HL-60 (cell line): ENCODE results near the gene RAI14.

Source experiments
- TF ChIP-seq, protein P1 (sequence below): IDR thresholded peaks from one replicate; pipeline ENCODE4 v1.5.1; 2011; ENCODE audit warnings: low read length, control low read depth, inconsistent platforms; ENCODE audit not compliant: insufficient read depth
- TF ChIP-seq, protein P2 (sequence below): IDR thresholded peaks from 2 replicates; pipeline ENCODE4 v1.6.1; 2012; ENCODE audit warnings: low read depth; ENCODE audit not compliant: insufficient replicate concordance

DNA sequence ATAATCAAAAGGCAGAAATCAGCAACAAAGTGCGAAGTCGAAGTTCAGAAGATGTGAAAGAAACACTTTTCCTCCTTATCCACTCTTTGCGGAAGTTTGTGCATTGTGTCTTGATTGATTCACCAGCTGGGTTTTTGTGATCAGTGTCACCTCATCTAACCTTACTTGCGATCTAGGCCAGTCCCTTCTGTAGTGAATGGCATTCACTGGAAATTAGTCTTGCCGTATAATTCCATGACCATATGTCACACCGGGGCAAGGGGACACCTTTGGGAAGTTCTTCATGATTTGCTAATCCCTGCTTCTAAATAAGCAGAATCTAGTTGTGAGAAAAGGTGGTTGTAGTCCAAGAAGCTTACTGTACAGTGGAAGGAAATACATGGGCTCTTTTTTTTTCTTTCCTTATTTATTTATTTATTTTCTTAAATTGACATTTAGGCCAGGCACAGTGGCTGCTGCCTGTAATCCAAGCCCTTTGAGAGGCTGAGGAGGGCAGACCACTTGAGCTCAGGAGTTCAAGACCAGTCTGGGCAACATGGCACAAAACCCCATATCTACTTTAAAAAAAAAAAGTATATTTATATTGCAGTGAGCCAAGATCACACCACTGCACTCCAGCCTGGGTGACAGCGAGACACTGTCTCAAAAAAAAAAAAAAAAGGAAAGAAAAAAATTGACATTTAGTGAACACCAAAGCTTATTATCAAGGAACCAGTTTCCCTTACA, 7.8 kb downstream of the RAI14 start:
- TF ChIP-seq, protein P1, sequence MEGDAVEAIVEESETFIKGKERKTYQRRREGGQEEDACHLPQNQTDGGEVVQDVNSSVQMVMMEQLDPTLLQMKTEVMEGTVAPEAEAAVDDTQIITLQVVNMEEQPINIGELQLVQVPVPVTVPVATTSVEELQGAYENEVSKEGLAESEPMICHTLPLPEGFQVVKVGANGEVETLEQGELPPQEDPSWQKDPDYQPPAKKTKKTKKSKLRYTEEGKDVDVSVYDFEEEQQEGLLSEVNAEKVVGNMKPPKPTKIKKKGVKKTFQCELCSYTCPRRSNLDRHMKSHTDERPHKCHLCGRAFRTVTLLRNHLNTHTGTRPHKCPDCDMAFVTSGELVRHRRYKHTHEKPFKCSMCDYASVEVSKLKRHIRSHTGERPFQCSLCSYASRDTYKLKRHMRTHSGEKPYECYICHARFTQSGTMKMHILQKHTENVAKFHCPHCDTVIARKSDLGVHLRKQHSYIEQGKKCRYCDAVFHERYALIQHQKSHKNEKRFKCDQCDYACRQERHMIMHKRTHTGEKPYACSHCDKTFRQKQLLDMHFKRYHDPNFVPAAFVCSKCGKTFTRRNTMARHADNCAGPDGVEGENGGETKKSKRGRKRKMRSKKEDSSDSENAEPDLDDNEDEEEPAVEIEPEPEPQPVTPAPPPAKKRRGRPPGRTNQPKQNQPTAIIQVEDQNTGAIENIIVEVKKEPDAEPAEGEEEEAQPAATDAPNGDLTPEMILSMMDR, result no peak
- TF ChIP-seq, protein P2, sequence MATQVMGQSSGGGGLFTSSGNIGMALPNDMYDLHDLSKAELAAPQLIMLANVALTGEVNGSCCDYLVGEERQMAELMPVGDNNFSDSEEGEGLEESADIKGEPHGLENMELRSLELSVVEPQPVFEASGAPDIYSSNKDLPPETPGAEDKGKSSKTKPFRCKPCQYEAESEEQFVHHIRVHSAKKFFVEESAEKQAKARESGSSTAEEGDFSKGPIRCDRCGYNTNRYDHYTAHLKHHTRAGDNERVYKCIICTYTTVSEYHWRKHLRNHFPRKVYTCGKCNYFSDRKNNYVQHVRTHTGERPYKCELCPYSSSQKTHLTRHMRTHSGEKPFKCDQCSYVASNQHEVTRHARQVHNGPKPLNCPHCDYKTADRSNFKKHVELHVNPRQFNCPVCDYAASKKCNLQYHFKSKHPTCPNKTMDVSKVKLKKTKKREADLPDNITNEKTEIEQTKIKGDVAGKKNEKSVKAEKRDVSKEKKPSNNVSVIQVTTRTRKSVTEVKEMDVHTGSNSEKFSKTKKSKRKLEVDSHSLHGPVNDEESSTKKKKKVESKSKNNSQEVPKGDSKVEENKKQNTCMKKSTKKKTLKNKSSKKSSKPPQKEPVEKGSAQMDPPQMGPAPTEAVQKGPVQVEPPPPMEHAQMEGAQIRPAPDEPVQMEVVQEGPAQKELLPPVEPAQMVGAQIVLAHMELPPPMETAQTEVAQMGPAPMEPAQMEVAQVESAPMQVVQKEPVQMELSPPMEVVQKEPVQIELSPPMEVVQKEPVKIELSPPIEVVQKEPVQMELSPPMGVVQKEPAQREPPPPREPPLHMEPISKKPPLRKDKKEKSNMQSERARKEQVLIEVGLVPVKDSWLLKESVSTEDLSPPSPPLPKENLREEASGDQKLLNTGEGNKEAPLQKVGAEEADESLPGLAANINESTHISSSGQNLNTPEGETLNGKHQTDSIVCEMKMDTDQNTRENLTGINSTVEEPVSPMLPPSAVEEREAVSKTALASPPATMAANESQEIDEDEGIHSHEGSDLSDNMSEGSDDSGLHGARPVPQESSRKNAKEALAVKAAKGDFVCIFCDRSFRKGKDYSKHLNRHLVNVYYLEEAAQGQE, result no peak
